SK-N-MC (cell line): Measurements from ENCODE around the gene OGFR.

Experiments used
- DNase-seq: peaks from one replicate; pipeline ENCODE4 v3.0.0-alpha.2; 2011; ENCODE audit warnings: low read depth, low spot score
- H3K27ac ChIP-seq: fragments of 200-600 bp; sonication (generic); 2 replicates; pipeline ENCODE4 v1.5.1; 2016; ENCODE audit warnings: mixed run types
- H3K36me3 ChIP-seq: fragments of 200-600 bp; sonication (generic); 2 replicates; pipeline ENCODE4 v1.6.1; 2017; ENCODE audit warnings: antibody characterized with exemption, low read length, mixed read lengths; ENCODE audit not compliant: insufficient read depth
- H3K4me3 ChIP-seq: fragments of 200-600 bp; sonication (generic); 2 replicates; pipeline ENCODE4 v1.5.1; 2016
- H3K9ac ChIP-seq: fragments of 200-600 bp; sonication (generic); 2 replicates; pipeline ENCODE4 v1.8.0; 2017; ENCODE audit warnings: mixed run types, mixed read lengths; ENCODE audit not compliant: insufficient read length
- H3K9me3 ChIP-seq: fragments of 200-600 bp; sonication (generic); 2 replicates; pipeline ENCODE4 v1.6.1; 2017; ENCODE audit warnings: low read depth, mild to moderate bottlenecking, antibody characterized with exemption, low read length, moderate library complexity, mixed read lengths
- EZH2 ChIP-seq: fragments of 200-600 bp; sonication (generic); IDR thresholded peaks from one replicate; pipeline ENCODE4 v1.6.1; 2017; ENCODE audit warnings: antibody characterized with exemption
- FOXP2 ChIP-seq: optimal IDR thresholded peaks from 2 replicates; pipeline ENCODE3; 2011; ENCODE audit warnings: mild to moderate bottlenecking, moderate library complexity; ENCODE audit not compliant: insufficient read depth; ENCODE audit errors: extremely low read length, control extremely low read depth
- POLR2AphosphoS5 ChIP-seq: IDR thresholded peaks from 2 replicates; pipeline ENCODE4 v1.6.1; 2012; ENCODE audit warnings: mild to moderate bottlenecking, low read depth, low read length, borderline replicate concordance

OGFR gene

GRCh38 chr20:62816031-62816883, 11.6 kb downstream of the OGFR start:
- Histone ChIP-seq H3K9ac (peak overlapping the region; percentile 75), H3K9me3 (no peaks in the 10 kb centered on the region), H3K4me3 (peak overlapping the region; percentile 83), H3K27ac (peak overlapping the region; percentile 84), H3K36me3 (peaks cover 5% of the 10 kb centered on the region; the same call in 1 of the 2 replicates)
- TF ChIP-seq POLR2AphosphoS5 (no peak), FOXP2 (no peak), EZH2 (no peak)
- DNase-seq: no peak

- H3K9me3 ChIP-seq: no peaks in the 10 kb centered on the region
- H3K4me3 ChIP-seq: peak within 1 kb of the TSS; percentile 83
- no peak for DNase-seq
- TF ChIP-seq EZH2 (no peak), FOXP2 (no peak), POLR2AphosphoS5 (no peak)
- H3K27ac ChIP-seq: peak within 1 kb of the TSS; percentile 84
- H3K9ac ChIP-seq: peak within 1 kb of the TSS; percentile 75
- H3K36me3 ChIP-seq: no peaks in the 10 kb centered on the region; the same call in 1 of the 2 replicates
Observed at GRCh38 chr20:62816884-62817873, 12.5 kb downstream of the OGFR start, which contains the start of gene COL9A3. Gene COL9A3, plus strand, starts transcription at chr20:62817050. Its CDS starts 15 bp downstream, at chr20:62817065.

GRCh38 chr20:62817975-62818591, 13.4 kb downstream of the OGFR start:
- Histone ChIP-seq H3K4me3 (peak overlapping the region; percentile 83), H3K9me3 (no peaks in the 10 kb centered on the region), H3K9ac (peak overlapping the region; percentile 45), H3K36me3 (no peaks in the 10 kb centered on the region), H3K27ac (no peak overlapping the region)
- TF ChIP-seq FOXP2 (no peak), EZH2 (no peak), POLR2AphosphoS5 (no peak)
- DNase-seq: no peak

- DNase-seq: no peak
- H3K9me3 ChIP-seq: no peaks in the 10 kb centered on the region
- TF ChIP-seq FOXP2 (no peak), EZH2 (no peak), POLR2AphosphoS5 (no peak)
- H3K27ac ChIP-seq: no peak overlapping the region
- peak overlapping the region; percentile 23 for H3K9ac ChIP-seq
- H3K4me3 ChIP-seq: peak overlapping the region; percentile 83
- H3K36me3 ChIP-seq: no peaks in the 10 kb centered on the region
Observed at GRCh38 chr20:62818592-62819493, 14.2 kb downstream of the OGFR start.

GRCh38 chr20:62819494-62820174, 15.0 kb downstream of the OGFR start:
- Histone ChIP-seq H3K36me3 (no peaks in the 10 kb centered on the region), H3K9me3 (no peaks in the 10 kb centered on the region), H3K9ac (no peak overlapping the region), H3K4me3 (no peak overlapping the region), H3K27ac (no peak overlapping the region)
- TF ChIP-seq EZH2: no peak
- TF ChIP-seq FOXP2: no peak
- no peak for TF ChIP-seq POLR2AphosphoS5
- no peak for DNase-seq

- Histone ChIP-seq H3K36me3 (no peaks in the 10 kb centered on the region), H3K27ac (no peak overlapping the region), H3K9ac (no peak overlapping the region), H3K9me3 (no peaks in the 10 kb centered on the region), H3K4me3 (no peak overlapping the region)
- TF ChIP-seq EZH2: no peak
- no peak for TF ChIP-seq POLR2AphosphoS5
- TF ChIP-seq FOXP2: no peak
- no peak for DNase-seq
Observed at GRCh38 chr20:62820208-62820961, 15.8 kb downstream of the OGFR start.
